CD14-positive monocyte (primary cell): ENCODE results near the gene CAMTA1. TPM values are rescaled to one million over a fixed set of nuclear protein-coding genes. Genes with fewer than 3 reads are reported as not detected.

Source experiments
- DNase-seq, 3 donors: peaks; one replicate each; pipeline ENCODE4 v3.0.0-alpha.2; 2011 to 2022
- H2AFZ ChIP-seq: 2 replicates; pipeline ENCODE4 v1.6.0; 2012; ENCODE audit warnings: mild to moderate bottlenecking, low read depth, low read length, inconsistent platforms; ENCODE audit not compliant: insufficient read depth, poor library complexity, severe bottlenecking
- H3K27ac ChIP-seq, 2 donors: 1 replicate in 1 of 2; 2 replicates in 1 of 2; pipeline ENCODE4 v1.5.1; 2012 to 2013; ENCODE audit warnings: low read length in 2 of 2, control low read depth in 1 of 2, inconsistent platforms in 1 of 2, low read depth in 1 of 2, mild to moderate bottlenecking in 1 of 2
- H3K27me3 ChIP-seq, 2 donors: one replicate each; pipeline versions ENCODE4 v1.6.0 to v1.6.1; 2011 to 2013; ENCODE audit warnings: low read length in 2 of 2; ENCODE audit not compliant: control insufficient read depth in 2 of 2, insufficient read depth in 2 of 2
- H3K36me3 ChIP-seq, 2 donors: replicated peaks in 1 of 2; 1 replicate in 1 of 2; 2 replicates in 1 of 2; pipeline versions ENCODE4 v1.5.1 to v1.6.1; 2012 to 2013; ENCODE audit warnings: low read length in 2 of 2, control low read depth in 1 of 2, inconsistent platforms in 1 of 2, mild to moderate bottlenecking in 1 of 2; ENCODE audit not compliant: insufficient read depth in 2 of 2, control insufficient read depth in 1 of 2
- H3K4me1 ChIP-seq, 2 donors: 1 replicate in 1 of 2; 2 replicates in 1 of 2; pipeline versions ENCODE4 v1.5.1 to v1.6.1; 2012 to 2013; ENCODE audit warnings: low read length in 2 of 2, control low read depth in 1 of 2, inconsistent platforms in 1 of 2, mild to moderate bottlenecking in 1 of 2, moderate library complexity in 1 of 2; ENCODE audit not compliant: insufficient read depth in 2 of 2, control insufficient read depth in 1 of 2
- H3K4me2 ChIP-seq: replicated peaks from 2 replicates; pipeline ENCODE3; 2012; ENCODE audit warnings: low read length, moderate library complexity, mild to moderate bottlenecking; ENCODE audit not compliant: poor library complexity, severe bottlenecking; ENCODE audit errors: extremely low read depth
- H3K4me3 ChIP-seq, 3 experiments: fragments of 200-600 bp in 1 of 3; sonication (generic) in 1 of 3; replicated peaks in 1 of 3; 1 replicate in 2 of 3; 2 replicates in 1 of 3; pipeline ENCODE4 v1.5.1; 2011 to 2013; ENCODE audit warnings: low read length in 3 of 3, mild to moderate bottlenecking in 3 of 3, control low read depth in 2 of 3, low read depth in 2 of 3, inconsistent platforms in 1 of 3, moderate library complexity in 1 of 3
- H3K79me2 ChIP-seq: 2 replicates; pipeline ENCODE4 v1.6.0; 2012; ENCODE audit warnings: mild to moderate bottlenecking, control low read depth, inconsistent platforms, low read length, moderate library complexity; ENCODE audit not compliant: insufficient read depth
- H3K9ac ChIP-seq: 2 replicates; pipeline ENCODE4 v1.6.0; 2017; ENCODE audit warnings: low read length, mild to moderate bottlenecking; ENCODE audit not compliant: insufficient read depth, poor library complexity, severe bottlenecking
- H3K9me3 ChIP-seq, 2 donors: replicated peaks in 1 of 2; 1 replicate in 1 of 2; 2 replicates in 1 of 2; pipeline versions ENCODE4 v1.5.1 to v1.6.1; 2012 to 2013; ENCODE audit warnings: low read length in 2 of 2, control low read depth in 1 of 2; ENCODE audit not compliant: control insufficient read depth in 1 of 2, insufficient read depth in 1 of 2
- H4K20me1 ChIP-seq: 2 replicates; pipeline ENCODE4 v1.6.0; 2012; ENCODE audit warnings: mild to moderate bottlenecking, low read length, control low read depth, moderate library complexity; ENCODE audit not compliant: insufficient read depth
- H3K27ac Mint-ChIP-seq, 7 donors: one replicate each; pipeline ENCODE4 v1.8.0; 2020; ENCODE audit warnings: mild to moderate bottlenecking in 7 of 7, mixed read lengths in 7 of 7, moderate library complexity in 6 of 7, inconsistent platforms in 2 of 7
- H3K27me3 Mint-ChIP-seq, 3 donors: one replicate each; pipeline ENCODE4 v1.8.0; 2021 to 2022; ENCODE audit warnings: low read depth in 3 of 3, mild to moderate bottlenecking in 3 of 3, mixed read lengths in 3 of 3, moderate library complexity in 3 of 3, inconsistent platforms in 1 of 3
- H3K36me3 Mint-ChIP-seq, 2 donors: one replicate each; pipeline ENCODE4 v1.8.0; 2020; ENCODE audit warnings: mixed read lengths in 2 of 2, inconsistent platforms in 1 of 2, mild to moderate bottlenecking in 1 of 2
- H3K4me1 Mint-ChIP-seq: one replicate; pipeline ENCODE4 v1.8.0; 2020; ENCODE audit warnings: mild to moderate bottlenecking, mixed read lengths
- H3K4me3 Mint-ChIP-seq, 2 donors: one replicate each; pipeline ENCODE4 v1.8.0; 2020; ENCODE audit warnings: mild to moderate bottlenecking in 2 of 2, mixed read lengths in 2 of 2, moderate library complexity in 1 of 2
- H3K9me3 Mint-ChIP-seq, 7 donors: one replicate each; pipeline ENCODE4 v1.8.0; 2020 to 2022; ENCODE audit warnings: mixed read lengths in 7 of 7, mild to moderate bottlenecking in 6 of 7, moderate library complexity in 6 of 7, inconsistent platforms in 2 of 7
- CTCF ChIP-seq: fragments of 200-600 bp; IDR thresholded peaks from one replicate; pipeline ENCODE4 v1.8.0; 2022; ENCODE audit warnings: antibody characterized with exemption, mild to moderate bottlenecking
- WGBS: methylation state at CpG from one replicate; pipeline ENCODE4 v1.1.5; 2013; ENCODE audit warnings: missing lambda C conversion rate; ENCODE audit not compliant: insufficient coverage; 5-methylcytosine and 5-hydroxymethylcytosine counted together
- intact Hi-C, 2 donors: fragments of 100-400 bp; cut with micrococcal nuclease; formaldehyde crosslinking; loops; one replicate each; pipeline versions ENCODE4 v1.15.0 to v1.15.1; 2023
- polyA plus RNA-seq, 3 donors: library from polyadenylated mRNA; depleted of rRNA in 1 of 3; unstranded in 2 of 3; stranded (reverse) in 1 of 3; fragments of 300-500 nt in 2 of 3; fragments of >200 nt in 1 of 3; fragmentation: Illumina TruSeq in 2 of 3; gene quantifications; 1 replicate in 2 of 3; 2 replicates in 1 of 3; pipeline ENCODE4 v1.2.3, GENCODE V29; 2012 to 2021

The CAMTA1 gene
- polyA plus RNA-seq, 3 donors: 52.0 to 89.6 (median 78.3) TPM

- Mint-ChIP-seq H3K9me3 (peaks cover 1 to 11% (median 5%) of the 10 kb centered on the region in 7 donors), H3K27me3 (peaks cover 1 to 5% (median 4%) of the 10 kb centered on the region in 3 donors)
- WGBS: 100% methylated on average over 2 of the region's 7 CpGs
Observed at GRCh38 chr1:7390604-7391000, 605.3 kb downstream of the CAMTA1 start.

DNA sequence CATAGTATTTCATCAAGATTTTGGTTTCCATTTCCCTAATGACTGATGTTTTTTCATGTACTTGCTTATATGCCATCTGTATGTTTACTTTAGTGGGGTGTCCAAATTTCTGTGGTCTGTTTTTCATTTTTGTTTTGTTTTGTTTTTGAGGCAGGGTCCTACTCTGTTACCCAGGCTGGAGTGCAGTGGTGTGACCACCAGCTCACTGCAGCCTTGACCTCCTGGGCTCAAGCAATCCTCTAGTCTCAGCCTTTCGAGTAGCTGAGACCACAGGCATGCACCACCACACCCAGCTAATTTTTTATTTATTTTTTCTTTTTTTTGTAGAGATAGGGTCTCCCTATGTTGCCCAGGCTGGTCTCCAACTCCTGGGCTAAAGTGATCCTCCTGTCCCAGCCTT, 607.9 kb downstream of the CAMTA1 start:
- Histone ChIP-seq H3K4me3 (no peak overlapping the region), H3K36me3 (no peaks in the 10 kb centered on the region), H3K27ac (no peak overlapping the region), H3K4me2 (no peak overlapping the region), H3K27me3 (no peaks in the 10 kb centered on the region), H3K79me2 (no peaks in the 10 kb centered on the region), H3K4me1 (no peaks in the 10 kb centered on the region), H2AFZ (no peak overlapping the region), H4K20me1 (no peaks in the 10 kb centered on the region), H3K9me3 (no peaks in the 10 kb centered on the region), H3K9ac (no peak overlapping the region)
- no CpG with 5 or more reads among the region's 1 CpG for WGBS
- intact Hi-C loops: no loop called here
- no peaks in the 10 kb centered on the region for H3K36me3 Mint-ChIP-seq
- TF ChIP-seq CTCF: no peak
- H3K4me3 Mint-ChIP-seq: no peak overlapping the region
- H3K27me3 Mint-ChIP-seq: peaks cover 1 to 5% (median 4%) of the 10 kb centered on the region in 3 donors
- no peaks in the 10 kb centered on the region for H3K4me1 Mint-ChIP-seq
- peaks cover 1 to 11% (median 10%) of the 10 kb centered on the region in 7 donors for H3K9me3 Mint-ChIP-seq
- H3K27ac Mint-ChIP-seq: no peak overlapping the region
- DNase-seq: no peak

More at GRCh38 chr1:7390604-7391000, 605.3 kb downstream of the CAMTA1 start:
- no peaks in the 10 kb centered on the region for H3K4me1 ChIP-seq
- intact Hi-C loops: no loop called here
- H3K27ac Mint-ChIP-seq: no peak overlapping the region
- no peak for TF ChIP-seq CTCF
- no peak for DNase-seq
- H3K36me3 ChIP-seq: no peaks in the 10 kb centered on the region
- H4K20me1 ChIP-seq: no peaks in the 10 kb centered on the region
- H3K4me3 Mint-ChIP-seq: no peak overlapping the region
- no peak overlapping the region for H3K4me3 ChIP-seq
- H3K27me3 ChIP-seq: no peaks in the 10 kb centered on the region
- no peak overlapping the region for H3K9ac ChIP-seq
- H3K79me2 ChIP-seq: no peaks in the 10 kb centered on the region
- H3K4me1 Mint-ChIP-seq: no peaks in the 10 kb centered on the region
- no peaks in the 10 kb centered on the region for H3K36me3 Mint-ChIP-seq
- H3K9me3 ChIP-seq: no peaks in the 10 kb centered on the region
- H3K27ac ChIP-seq: no peak overlapping the region
- no peak overlapping the region for H3K4me2 ChIP-seq
- H2AFZ ChIP-seq: no peak overlapping the region
